Measurements from ENCODE around the gene RNF111. TPM values are rescaled to one million over a fixed set of nuclear protein-coding genes. Genes with fewer than 3 reads are reported as not detected.

The RNF111 gene
- total and polyA plus RNA-seq, 2 of the 13 experiments (the other 11 are each of a cell fraction or from before 2014, with no cell fraction given), result 12.1 to 23.1 TPM

GRCh38 chr15:59099162-59099685 lies 111.8 kb downstream of the RNF111 start (continued):
- TF ChIP-seq PBX2 (CRISPR knock-in tag; IDR thresholded peaks at IDR 0.05) (no peak), ZNF646 (CRISPR knock-in tag; IDR thresholded peaks at IDR 0.05) (no peak), TOPORS (CRISPR knock-in tag; IDR thresholded peaks at IDR 0.05) (no peak), TERF1 (CRISPR knock-in tag; IDR thresholded peaks at IDR 0.05) (no peak)
